ENCODE data around the gene CD93.

DNA sequence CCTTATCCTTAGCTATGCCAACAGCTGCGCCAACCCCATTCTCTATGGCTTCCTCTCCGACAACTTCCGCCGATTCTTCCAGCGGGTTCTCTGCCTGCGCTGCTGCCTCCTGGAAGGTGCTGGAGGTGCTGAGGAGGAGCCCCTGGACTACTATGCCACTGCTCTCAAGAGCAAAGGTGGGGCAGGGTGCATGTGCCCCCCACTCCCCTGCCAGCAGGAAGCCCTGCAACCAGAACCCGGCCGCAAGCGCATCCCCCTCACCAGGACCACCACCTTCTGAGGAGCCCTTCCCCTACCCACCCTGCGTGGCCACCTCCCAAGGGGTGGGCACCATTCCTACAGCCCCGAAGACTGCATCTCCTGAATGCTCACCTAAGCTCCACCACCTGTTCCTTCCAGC, 49.8 kb downstream of the CD93 start:
- TF ChIP-seq, protein P1, sequence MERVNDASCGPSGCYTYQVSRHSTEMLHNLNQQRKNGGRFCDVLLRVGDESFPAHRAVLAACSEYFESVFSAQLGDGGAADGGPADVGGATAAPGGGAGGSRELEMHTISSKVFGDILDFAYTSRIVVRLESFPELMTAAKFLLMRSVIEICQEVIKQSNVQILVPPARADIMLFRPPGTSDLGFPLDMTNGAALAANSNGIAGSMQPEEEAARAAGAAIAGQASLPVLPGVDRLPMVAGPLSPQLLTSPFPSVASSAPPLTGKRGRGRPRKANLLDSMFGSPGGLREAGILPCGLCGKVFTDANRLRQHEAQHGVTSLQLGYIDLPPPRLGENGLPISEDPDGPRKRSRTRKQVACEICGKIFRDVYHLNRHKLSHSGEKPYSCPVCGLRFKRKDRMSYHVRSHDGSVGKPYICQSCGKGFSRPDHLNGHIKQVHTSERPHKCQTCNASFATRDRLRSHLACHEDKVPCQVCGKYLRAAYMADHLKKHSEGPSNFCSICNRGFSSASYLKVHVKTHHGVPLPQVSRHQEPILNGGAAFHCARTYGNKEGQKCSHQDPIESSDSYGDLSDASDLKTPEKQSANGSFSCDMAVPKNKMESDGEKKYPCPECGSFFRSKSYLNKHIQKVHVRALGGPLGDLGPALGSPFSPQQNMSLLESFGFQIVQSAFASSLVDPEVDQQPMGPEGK (CRISPR knock-in tag; IDR thresholded peaks at IDR 0.05; ENCODE audit: borderline replicate concordance): no peak
- TF ChIP-seq CSRNP3 (CRISPR knock-in tag; IDR thresholded peaks at IDR 0.05): no peak
- TF ChIP-seq ZC3H10 (CRISPR knock-in tag; IDR thresholded peaks at IDR 0.05): no peak
- TF ChIP-seq TCF4 (CRISPR knock-in tag; IDR thresholded peaks at IDR 0.05; ENCODE audit: borderline replicate concordance): no peak
- TF ChIP-seq RARB (CRISPR knock-in tag; IDR thresholded peaks at IDR 0.05): no peak
- TF ChIP-seq ISL1 (CRISPR knock-in tag; IDR thresholded peaks at IDR 0.05): no peak
- no peak for TF ChIP-seq OSR1 (CRISPR knock-in tag; IDR thresholded peaks at IDR 0.05)
- no peak for TF ChIP-seq ZFP30 (CRISPR knock-in tag; IDR thresholded peaks at IDR 0.05)
- no peak for TF ChIP-seq ZNF8 (CRISPR knock-in tag; IDR thresholded peaks at IDR 0.05)
